CMK (cell line): ENCODE results near the gene MYLK2.

Source experiments
- DNase-seq: peaks from one replicate; pipeline ENCODE4 v3.0.0-alpha.2; 2010; ENCODE audit warnings: low read depth

The MYLK2 gene

GRCh38 chr20:31853481-31853880 is 34.3 kb downstream of the MYLK2 start:
- DNase-seq: no peak

GRCh38 chr20:31856516-31856915 is 37.4 kb downstream of the MYLK2 start:
- DNase-seq: no peak

- DNase-seq: no peak
Observed at GRCh38 chr20:31857861-31858759, 39.0 kb downstream of the MYLK2 start.

GRCh38 chr20:31858760-31859083 is 39.6 kb downstream of the MYLK2 start:
- no peak for DNase-seq

GRCh38 chr20:31859266-31859997 is 40.3 kb downstream of the MYLK2 start:
- no peak for DNase-seq

- DNase-seq: no peak
Observed at GRCh38 chr20:31859998-31860380, 40.8 kb downstream of the MYLK2 start.

GRCh38 chr20:31860390-31861134 is 41.4 kb downstream of the MYLK2 start:
- no peak for DNase-seq

- DNase-seq: no peak
Observed at GRCh38 chr20:31861135-31861384, 41.9 kb downstream of the MYLK2 start.

- peak; percentile 54 for DNase-seq
Observed at GRCh38 chr20:31861385-31862156, 42.4 kb downstream of the MYLK2 start.

GRCh38 chr20:31862157-31862470 is 43.0 kb downstream of the MYLK2 start:
- DNase-seq: no peak

GRCh38 chr20:31862506-31862905 is 43.4 kb downstream of the MYLK2 start:
- no peak for DNase-seq

- DNase-seq: no peak
Observed at GRCh38 chr20:31863296-31864085, 44.3 kb downstream of the MYLK2 start.

GRCh38 chr20:31864521-31865400 is 45.6 kb downstream of the MYLK2 start:
- DNase-seq: no peak

GRCh38 chr20:31866221-31866620 is 47.1 kb downstream of the MYLK2 start:
- DNase-seq: no peak

- no peak for DNase-seq
Observed at GRCh38 chr20:31868853-31869672, 49.9 kb downstream of the MYLK2 start.

- DNase-seq: no peak
Observed at GRCh38 chr20:31869673-31869941, 50.5 kb downstream of the MYLK2 start.

GRCh38 chr20:31869942-31870725 is 51.0 kb downstream of the MYLK2 start, which contains the start of the genes DUSP15 and TTLL9:
Gene DUSP15 (minus strand): TSS chr20:31870527. CDS start chr20:31870337, 190 bp downstream.
Gene TTLL9 (plus strand): TSS chr20:31870634. CDS start chr20:31871127, 493 bp downstream.
- no peak for DNase-seq

- DNase-seq: no peak
Observed at GRCh38 chr20:31870726-31871617, 51.8 kb downstream of the MYLK2 start.
